GM23248 (cell line): ENCODE data around the gene GBGT1.

Source experiments
- EZH2 ChIP-seq: fragments of 200-600 bp; sonication (generic); IDR thresholded peaks from 2 replicates; pipeline ENCODE4 v1.6.1; 2018; ENCODE audit warnings: antibody characterized with exemption, mild to moderate bottlenecking; ENCODE audit not compliant: insufficient read depth, poor library complexity, severe bottlenecking
- EZH2phosphoT487 ChIP-seq: fragments of 200-600 bp; sonication (generic); IDR thresholded peaks from 2 replicates; pipeline ENCODE4 v1.6.1; 2018; ENCODE audit warnings: antibody characterized with exemption, moderate library complexity, mild to moderate bottlenecking, low read depth; ENCODE audit not compliant: insufficient read depth

GRCh38 chr9:133205996-133206931 lies 42.5 kb upstream of the GBGT1 start:
- no peak for TF ChIP-seq EZH2
- no peak for TF ChIP-seq EZH2phosphoT487
